ENCODE measurements around the gene CFAP54.

CFAP54 gene

DNA sequence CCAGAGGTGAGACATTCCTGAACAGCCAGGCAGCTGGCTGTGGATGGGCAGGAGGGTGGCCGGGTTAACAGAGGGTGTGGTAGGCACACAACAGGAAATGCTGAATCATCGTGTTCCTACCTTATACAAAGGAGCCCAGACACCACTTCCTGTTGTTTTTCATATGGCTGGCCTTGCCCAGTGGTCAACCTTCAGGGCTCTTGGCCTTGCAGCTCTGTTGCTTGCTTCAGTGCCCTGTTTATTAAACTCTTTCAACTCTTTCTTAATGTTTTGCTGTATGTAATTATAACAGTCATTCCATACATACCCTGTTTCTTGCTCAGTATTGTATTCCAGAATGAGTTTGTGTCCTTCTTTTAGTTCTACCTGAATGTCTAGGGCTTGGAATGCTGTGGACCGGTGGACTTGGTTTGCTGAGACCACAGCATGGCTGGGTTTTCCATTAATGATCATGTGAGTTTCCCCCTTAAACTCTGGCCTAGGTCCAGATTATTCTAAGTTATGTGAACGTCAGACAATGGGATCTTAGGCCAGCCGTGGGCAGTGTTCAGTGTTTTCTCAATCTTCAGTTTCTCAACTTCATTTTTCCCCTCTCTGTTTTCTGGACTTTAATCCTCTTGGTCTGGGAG is 11.9 kb downstream of the CFAP54 start:
- no peak overlapping the region for H3K4me3 ChIP-seq (ENCODE audit: low read depth, low read length)
- TF ChIP-seq, protein P1, sequence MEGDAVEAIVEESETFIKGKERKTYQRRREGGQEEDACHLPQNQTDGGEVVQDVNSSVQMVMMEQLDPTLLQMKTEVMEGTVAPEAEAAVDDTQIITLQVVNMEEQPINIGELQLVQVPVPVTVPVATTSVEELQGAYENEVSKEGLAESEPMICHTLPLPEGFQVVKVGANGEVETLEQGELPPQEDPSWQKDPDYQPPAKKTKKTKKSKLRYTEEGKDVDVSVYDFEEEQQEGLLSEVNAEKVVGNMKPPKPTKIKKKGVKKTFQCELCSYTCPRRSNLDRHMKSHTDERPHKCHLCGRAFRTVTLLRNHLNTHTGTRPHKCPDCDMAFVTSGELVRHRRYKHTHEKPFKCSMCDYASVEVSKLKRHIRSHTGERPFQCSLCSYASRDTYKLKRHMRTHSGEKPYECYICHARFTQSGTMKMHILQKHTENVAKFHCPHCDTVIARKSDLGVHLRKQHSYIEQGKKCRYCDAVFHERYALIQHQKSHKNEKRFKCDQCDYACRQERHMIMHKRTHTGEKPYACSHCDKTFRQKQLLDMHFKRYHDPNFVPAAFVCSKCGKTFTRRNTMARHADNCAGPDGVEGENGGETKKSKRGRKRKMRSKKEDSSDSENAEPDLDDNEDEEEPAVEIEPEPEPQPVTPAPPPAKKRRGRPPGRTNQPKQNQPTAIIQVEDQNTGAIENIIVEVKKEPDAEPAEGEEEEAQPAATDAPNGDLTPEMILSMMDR (IDR thresholded peaks at IDR 0.05; ENCODE audit: low read depth, low read length, missing control alignments) = no peak
- no peak for DNase-seq (ENCODE audit: low read depth)
- in situ Hi-C loops (cut with HindIII; ENCODE audit: low sequenced_read_pairs) = loop anchor here (5.0 to 25.0 kb wide), 3 partner anchors 99 to 889 kb away; partner anchors contain the start of gene CDK17

DNA sequence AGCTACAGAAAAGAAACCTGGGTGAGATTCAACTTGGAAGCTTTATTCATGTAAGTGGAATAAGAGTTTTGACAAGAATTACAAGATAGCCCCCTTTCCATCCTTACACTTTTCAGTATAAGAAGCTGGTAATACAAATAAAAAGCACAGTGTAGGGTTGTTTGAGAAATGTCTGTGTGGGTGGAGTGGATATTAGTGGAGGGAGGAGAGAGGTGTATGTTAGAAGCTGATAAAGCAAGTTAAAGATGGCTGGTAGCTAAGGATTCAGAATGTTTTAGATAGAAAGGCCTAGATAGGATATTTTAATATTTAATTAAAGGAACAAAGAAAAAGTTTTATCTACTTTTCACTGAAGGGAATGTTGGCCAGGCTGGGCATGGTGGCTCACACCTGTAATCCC is 12.5 kb downstream of the CFAP54 start:
- TF ChIP-seq, protein P1 (IDR thresholded peaks at IDR 0.05; ENCODE audit: low read depth, low read length, missing control alignments) = no peak
- in situ Hi-C loops (cut with HindIII; ENCODE audit: low sequenced_read_pairs) = loop anchor here (5.0 to 25.0 kb wide), 3 partner anchors 100 to 890 kb away; partner anchors contain the start of gene CDK17
- no peak for DNase-seq (ENCODE audit: low read depth)
- H3K4me3 ChIP-seq (ENCODE audit: low read depth, low read length) = no peak overlapping the region

- DNase-seq (ENCODE audit: low read depth) = no peak
Measured at GRCh38 chr12:96502477-96502876, 13.1 kb downstream of the CFAP54 start.

DNA sequence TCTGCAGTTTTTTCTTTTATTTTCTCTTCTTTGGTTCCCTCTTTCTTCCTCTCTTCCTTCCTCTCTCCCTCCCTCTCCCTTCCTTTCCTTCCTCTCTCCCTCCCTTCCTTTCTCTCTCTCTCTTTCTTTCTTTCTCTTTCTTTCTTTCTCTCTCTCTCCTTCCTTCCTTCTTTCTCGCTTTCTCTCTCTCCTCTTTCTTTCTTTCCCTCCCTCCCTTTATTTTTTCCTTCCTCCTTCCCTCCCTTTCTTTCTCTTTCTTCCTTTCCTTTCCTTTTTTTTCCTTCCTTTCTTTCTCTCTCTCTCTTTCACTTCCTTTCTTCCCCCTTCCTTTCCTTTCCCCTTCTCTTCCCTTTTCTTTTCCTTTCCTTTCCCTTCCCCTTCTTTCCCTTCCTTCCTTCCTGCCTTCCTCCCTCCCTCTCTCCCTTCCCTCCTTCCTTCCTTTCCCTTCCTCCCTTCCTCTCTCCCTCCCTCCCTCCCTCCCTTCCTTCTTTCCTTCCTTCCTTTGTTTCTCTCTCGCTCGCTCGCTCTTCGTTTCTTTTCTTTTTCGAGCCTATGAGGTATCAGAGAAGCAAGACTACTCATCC is 13.7 kb downstream of the CFAP54 start:
- TF ChIP-seq, protein P1 (IDR thresholded peaks at IDR 0.05; ENCODE audit: low read depth, low read length, missing control alignments) = no peak
- no peak for DNase-seq (ENCODE audit: low read depth)
- no peak overlapping the region for H3K4me3 ChIP-seq (ENCODE audit: low read depth, low read length)
- in situ Hi-C loops (cut with HindIII; ENCODE audit: low sequenced_read_pairs) = loop anchor here (5.0 to 25.0 kb wide), 3 partner anchors 101 to 891 kb away; partner anchors contain the start of gene CDK17

More at GRCh38 chr12:96502477-96502876, 13.1 kb downstream of the CFAP54 start:
- no peak overlapping the region for H3K4me3 ChIP-seq (ENCODE audit: low read depth, low read length)
- in situ Hi-C loops (cut with HindIII; ENCODE audit: low sequenced_read_pairs) = loop anchor here (5.0 to 25.0 kb wide), 3 partner anchors 100 to 890 kb away; partner anchors contain the start of gene CDK17
- TF ChIP-seq, protein P1 (IDR thresholded peaks at IDR 0.05; ENCODE audit: low read depth, low read length, missing control alignments) = no peak

DNA sequence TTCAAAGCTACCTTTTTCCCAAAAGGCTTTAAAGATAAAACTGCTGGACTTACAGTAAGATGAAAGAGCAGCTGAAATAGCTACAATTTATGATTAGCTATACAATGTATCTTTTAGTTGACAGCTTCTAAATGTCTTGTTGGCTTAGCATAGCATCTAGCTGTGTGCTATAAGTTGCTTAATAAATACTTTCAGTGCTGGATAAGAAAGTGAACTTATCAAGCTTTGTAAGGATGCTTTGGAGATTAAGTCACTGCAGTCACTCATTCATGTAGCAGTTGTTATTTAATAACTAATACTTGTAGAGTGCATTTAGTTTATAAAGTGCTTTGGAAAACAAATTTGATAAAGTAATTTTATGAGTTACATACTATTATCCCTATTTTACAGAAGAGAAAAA is 14.6 kb downstream of the CFAP54 start:
- TF ChIP-seq, protein P1 (IDR thresholded peaks at IDR 0.05; ENCODE audit: low read depth, low read length, missing control alignments) = no peak
- H3K4me3 ChIP-seq (ENCODE audit: low read depth, low read length) = no peak overlapping the region
- DNase-seq (ENCODE audit: low read depth) = no peak
- in situ Hi-C loops (cut with HindIII; ENCODE audit: low sequenced_read_pairs) = loop anchor here (5.0 to 25.0 kb wide), 3 partner anchors 102 to 892 kb away; partner anchors contain the start of gene CDK17

GRCh38 chr12:96506776-96507175 is 17.4 kb downstream of the CFAP54 start:
- TF ChIP-seq, protein P1 (IDR thresholded peaks at IDR 0.05; ENCODE audit: low read depth, low read length, missing control alignments) = no peak
- no peak overlapping the region for H3K4me3 ChIP-seq (ENCODE audit: low read depth, low read length)
- DNase-seq (ENCODE audit: low read depth) = no peak
- in situ Hi-C loops (cut with HindIII; ENCODE audit: low sequenced_read_pairs) = loop anchor here (10.0 to 25.0 kb wide), 2 partner anchors 442 to 894 kb away; no protein-coding TSS in a partner anchor
